VCaP (cell line): ENCODE measurements around the gene HIRIP3.

ENCODE experiments used
- H3K27ac ChIP-seq: fragments of 450-650 bp; 2 replicates; pipeline ENCODE4 v1.5.1; 2017
- CTCF ChIP-seq: fragments of 450-650 bp; conservative IDR thresholded peaks from 2 replicates; pipeline ENCODE4 v1.5.1; 2017; ENCODE audit warnings: mild to moderate bottlenecking, moderate library complexity

Gene HIRIP3

GRCh38 chr16:30010844-30011713, 15.7 kb upstream of the HIRIP3 start, which contains the start of gene DOC2A:
Gene DOC2A, minus strand, starts transcription at chr16:30011027. Its CDS starts 805 bp downstream, at chr16:30010222.
- H3K27ac ChIP-seq, result peak within 1 kb of the TSS; percentile 52; the same call in 1 of the 2 replicates
- no peak for TF ChIP-seq CTCF

GRCh38 chr16:30009990-30010843, 14.8 kb upstream of the HIRIP3 start:
- TF ChIP-seq CTCF, result no peak
- H3K27ac ChIP-seq, result peak overlapping the region; percentile 52; the same call in 1 of the 2 replicates

GRCh38 chr16:30009085-30009862, 13.9 kb upstream of the HIRIP3 start:
- no peak overlapping the region for H3K27ac ChIP-seq
- no peak for TF ChIP-seq CTCF

GRCh38 chr16:30007378-30007895, 12.0 kb upstream of the HIRIP3 start:
- no peak for TF ChIP-seq CTCF
- no peak overlapping the region for H3K27ac ChIP-seq

- H3K27ac ChIP-seq, result no peak overlapping the region
- TF ChIP-seq CTCF, result no peak
Measured at GRCh38 chr16:30006659-30007377, 11.4 kb upstream of the HIRIP3 start.

GRCh38 chr16:30006095-30006473, 10.7 kb upstream of the HIRIP3 start:
- no peak for TF ChIP-seq CTCF
- H3K27ac ChIP-seq, result no peak overlapping the region
